ENCODE measurements around the gene TMPRSS7.
A peak's percentile ranks its signal among the peaks of the same experiment; 100 is the strongest.

TMPRSS7 gene

GRCh38 chr3:112104774-112105173 lies 70.2 kb downstream of the TMPRSS7 start:
- no peak for DNase-seq

GRCh38 chr3:112109322-112109721 lies 74.8 kb downstream of the TMPRSS7 start:
- peak; percentile 51 to 58 for DNase-seq

GRCh38 chr3:112111785-112112402 lies 77.4 kb downstream of the TMPRSS7 start:
- DNase-seq, result peak; percentile 19 to 79

GRCh38 chr3:112114576-112115160 lies 80.1 kb downstream of the TMPRSS7 start:
- DNase-seq, result no peak

- no peak for DNase-seq
Observed at GRCh38 chr3:112115161-112115739, 80.7 kb downstream of the TMPRSS7 start.

- DNase-seq, result no peak
Observed at GRCh38 chr3:112115806-112116383, 81.4 kb downstream of the TMPRSS7 start.

- DNase-seq, result no peak
Observed at GRCh38 chr3:112116748-112117186, 82.2 kb downstream of the TMPRSS7 start.

- DNase-seq, result no peak
Observed at GRCh38 chr3:112117415-112117814, 82.9 kb downstream of the TMPRSS7 start.

GRCh38 chr3:112117841-112118571 lies 83.5 kb downstream of the TMPRSS7 start:
- DNase-seq, result no peak

GRCh38 chr3:112119962-112120836 lies 85.7 kb downstream of the TMPRSS7 start:
- no peak for DNase-seq

- DNase-seq, result no peak
Observed at GRCh38 chr3:112121577-112122547, 87.3 kb downstream of the TMPRSS7 start.

GRCh38 chr3:112122870-112123269 lies 88.3 kb downstream of the TMPRSS7 start:
- DNase-seq, result no peak

GRCh38 chr3:112123548-112123947 lies 89.0 kb downstream of the TMPRSS7 start:
- no peak for DNase-seq

- no peak for DNase-seq
Observed at GRCh38 chr3:112124907-112125607, 90.5 kb downstream of the TMPRSS7 start.

- DNase-seq, result no peak
Observed at GRCh38 chr3:112126511-112126911, 92.0 kb downstream of the TMPRSS7 start.

- DNase-seq, result no peak
Observed at GRCh38 chr3:112127522-112128494, 93.3 kb downstream of the TMPRSS7 start.

- DNase-seq, result no peak
Observed at GRCh38 chr3:112128843-112129727, 94.5 kb downstream of the TMPRSS7 start.
